AG10803 (cell line): Measurements from ENCODE around the gene PDZD2.
A peak's percentile ranks its signal among the peaks of the same experiment; 100 is the strongest.

Experiments
- DNase-seq: peaks from one replicate; pipeline ENCODE4 v3.0.0; 2010; ENCODE audit warnings: low read depth
- H3K4me3 ChIP-seq: 2 replicates; pipeline ENCODE4 v1.5.1; 2011; ENCODE audit warnings: mild to moderate bottlenecking, low read length, control low read depth
- TF ChIP-seq, protein P1 (sequence below): conservative IDR thresholded peaks from 2 replicates; pipeline ENCODE4 v1.5.1; 2011; ENCODE audit warnings: mild to moderate bottlenecking, low read length, control low read depth, inconsistent platforms

PDZD2 gene

DNA sequence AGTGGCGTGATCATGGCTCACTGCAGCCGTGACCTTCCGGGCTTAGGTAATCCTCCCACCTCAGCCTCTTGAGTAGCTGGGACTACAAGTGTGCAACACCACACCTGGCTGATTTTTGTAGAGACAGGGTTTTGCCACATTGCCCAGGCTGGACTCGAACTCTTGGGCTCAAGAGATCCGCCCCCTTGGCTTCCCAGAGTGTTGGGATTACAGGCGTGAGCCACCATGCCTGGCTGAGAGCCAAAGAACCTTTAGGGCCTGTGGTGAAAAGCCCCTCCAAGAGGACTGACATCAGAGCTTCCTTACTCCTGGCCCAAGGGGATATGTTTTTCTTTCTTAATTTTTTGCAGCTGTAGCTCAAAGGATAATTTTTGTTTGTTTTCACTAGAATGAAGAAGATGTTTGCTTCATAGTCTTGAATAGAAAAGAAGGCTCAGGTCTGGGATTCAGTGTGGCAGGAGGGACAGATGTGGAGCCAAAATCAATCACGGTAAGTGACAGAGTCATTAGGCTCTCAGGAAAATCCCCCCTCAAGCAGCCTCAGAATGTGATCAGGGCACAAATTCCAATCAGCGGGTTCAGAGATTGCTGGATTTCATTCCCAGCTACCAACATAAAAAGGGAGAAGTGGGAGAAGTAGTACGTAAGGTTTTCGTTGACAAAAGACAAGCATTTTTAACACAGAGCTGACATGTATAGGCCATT is 458.1 kb downstream of the PDZD2 start:
- TF ChIP-seq, protein P1, sequence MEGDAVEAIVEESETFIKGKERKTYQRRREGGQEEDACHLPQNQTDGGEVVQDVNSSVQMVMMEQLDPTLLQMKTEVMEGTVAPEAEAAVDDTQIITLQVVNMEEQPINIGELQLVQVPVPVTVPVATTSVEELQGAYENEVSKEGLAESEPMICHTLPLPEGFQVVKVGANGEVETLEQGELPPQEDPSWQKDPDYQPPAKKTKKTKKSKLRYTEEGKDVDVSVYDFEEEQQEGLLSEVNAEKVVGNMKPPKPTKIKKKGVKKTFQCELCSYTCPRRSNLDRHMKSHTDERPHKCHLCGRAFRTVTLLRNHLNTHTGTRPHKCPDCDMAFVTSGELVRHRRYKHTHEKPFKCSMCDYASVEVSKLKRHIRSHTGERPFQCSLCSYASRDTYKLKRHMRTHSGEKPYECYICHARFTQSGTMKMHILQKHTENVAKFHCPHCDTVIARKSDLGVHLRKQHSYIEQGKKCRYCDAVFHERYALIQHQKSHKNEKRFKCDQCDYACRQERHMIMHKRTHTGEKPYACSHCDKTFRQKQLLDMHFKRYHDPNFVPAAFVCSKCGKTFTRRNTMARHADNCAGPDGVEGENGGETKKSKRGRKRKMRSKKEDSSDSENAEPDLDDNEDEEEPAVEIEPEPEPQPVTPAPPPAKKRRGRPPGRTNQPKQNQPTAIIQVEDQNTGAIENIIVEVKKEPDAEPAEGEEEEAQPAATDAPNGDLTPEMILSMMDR, result no peak
- DNase-seq, result no peak
- no peak overlapping the region for H3K4me3 ChIP-seq

DNA sequence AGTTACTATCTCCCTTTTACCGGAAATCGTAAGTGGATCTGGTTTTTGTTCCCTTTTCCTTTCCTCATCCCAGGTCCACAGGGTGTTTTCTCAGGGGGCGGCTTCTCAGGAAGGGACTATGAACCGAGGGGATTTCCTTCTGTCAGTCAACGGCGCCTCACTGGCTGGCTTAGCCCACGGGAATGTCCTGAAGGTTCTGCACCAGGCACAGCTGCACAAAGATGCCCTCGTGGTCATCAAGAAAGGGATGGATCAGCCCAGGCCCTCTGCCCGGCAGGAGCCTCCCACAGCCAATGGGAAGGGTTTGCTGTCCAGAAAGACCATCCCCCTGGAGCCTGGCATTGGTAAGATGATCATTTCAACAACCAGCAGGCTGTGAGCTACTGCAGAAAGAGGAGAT is 459.4 kb downstream of the PDZD2 start:
- TF ChIP-seq, protein P1, result no peak
- DNase-seq, result no peak
- H3K4me3 ChIP-seq, result no peak overlapping the region

DNA sequence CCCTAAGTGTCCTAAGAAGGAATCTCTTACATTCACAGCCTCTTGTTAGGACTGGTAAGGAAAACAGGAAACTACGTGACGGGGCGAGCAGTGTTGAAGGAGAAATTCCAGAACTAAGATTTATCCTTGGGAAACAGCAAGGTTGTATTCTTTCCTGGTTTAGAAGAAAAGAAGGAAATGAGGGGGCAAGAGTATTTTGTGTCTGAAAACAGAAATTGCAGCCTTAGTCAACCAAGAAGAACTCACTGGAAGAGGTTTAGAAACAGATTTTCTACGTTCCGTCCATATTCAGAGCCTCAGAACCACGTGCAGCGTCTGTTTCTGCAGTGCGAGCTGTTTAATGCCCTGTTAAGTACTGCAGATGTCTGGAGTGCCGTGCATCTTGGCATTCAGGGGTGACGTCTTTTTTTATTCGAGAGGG is 460.0 kb downstream of the PDZD2 start:
- H3K4me3 ChIP-seq, result no peak overlapping the region
- TF ChIP-seq, protein P1, result no peak
- DNase-seq, result no peak

DNA sequence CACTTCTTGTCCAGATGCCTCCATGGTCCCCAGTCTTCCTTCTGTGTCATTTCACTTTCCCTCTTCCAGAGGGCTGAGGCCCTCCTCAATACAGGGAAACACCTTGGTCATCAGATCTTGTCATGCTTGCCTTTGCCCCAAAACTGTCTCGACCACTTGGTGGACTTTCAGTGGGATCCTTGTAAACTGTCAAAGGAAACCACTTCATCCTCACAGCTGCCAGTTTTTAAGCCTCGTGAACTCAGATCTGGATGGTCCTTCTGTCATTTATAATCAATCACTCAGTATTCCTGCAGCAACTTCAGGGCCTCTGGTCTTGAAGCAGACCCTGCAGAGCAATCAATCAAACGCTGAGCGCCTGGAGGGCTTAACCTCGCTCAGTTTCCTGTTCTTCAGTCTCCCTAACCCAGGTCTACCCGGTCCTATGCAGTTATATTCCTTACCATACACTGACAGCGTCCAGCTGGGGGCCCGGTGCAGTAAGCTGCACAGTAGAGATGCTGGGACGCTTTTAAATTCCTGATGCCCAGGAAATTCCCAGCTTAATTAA is 460.6 kb downstream of the PDZD2 start:
- no peak overlapping the region for H3K4me3 ChIP-seq
- DNase-seq, result no peak
- TF ChIP-seq, protein P1, result no peak

DNA sequence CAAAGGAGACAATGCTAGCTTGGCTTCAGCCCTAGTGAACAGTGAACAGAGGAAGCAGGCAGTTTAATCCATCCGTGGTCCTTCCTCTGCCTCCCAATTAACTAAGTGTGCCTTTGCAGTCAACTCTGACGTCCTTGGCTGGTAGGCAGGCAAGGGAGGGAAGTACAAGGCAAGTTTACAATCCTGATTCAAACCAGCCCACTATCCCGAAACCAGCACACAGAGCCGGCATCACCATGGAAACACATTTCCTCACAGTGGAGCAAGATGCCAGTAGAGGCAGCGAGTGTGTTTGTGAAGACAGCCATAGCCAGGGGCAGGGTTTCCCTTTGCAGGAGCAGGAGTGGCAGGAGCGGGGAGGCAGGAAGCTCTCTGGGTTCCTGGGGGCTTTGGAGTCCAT is 461.3 kb downstream of the PDZD2 start:
- no peak overlapping the region for H3K4me3 ChIP-seq
- peak; percentile 48 for DNase-seq
- TF ChIP-seq, protein P1, result no peak

DNA sequence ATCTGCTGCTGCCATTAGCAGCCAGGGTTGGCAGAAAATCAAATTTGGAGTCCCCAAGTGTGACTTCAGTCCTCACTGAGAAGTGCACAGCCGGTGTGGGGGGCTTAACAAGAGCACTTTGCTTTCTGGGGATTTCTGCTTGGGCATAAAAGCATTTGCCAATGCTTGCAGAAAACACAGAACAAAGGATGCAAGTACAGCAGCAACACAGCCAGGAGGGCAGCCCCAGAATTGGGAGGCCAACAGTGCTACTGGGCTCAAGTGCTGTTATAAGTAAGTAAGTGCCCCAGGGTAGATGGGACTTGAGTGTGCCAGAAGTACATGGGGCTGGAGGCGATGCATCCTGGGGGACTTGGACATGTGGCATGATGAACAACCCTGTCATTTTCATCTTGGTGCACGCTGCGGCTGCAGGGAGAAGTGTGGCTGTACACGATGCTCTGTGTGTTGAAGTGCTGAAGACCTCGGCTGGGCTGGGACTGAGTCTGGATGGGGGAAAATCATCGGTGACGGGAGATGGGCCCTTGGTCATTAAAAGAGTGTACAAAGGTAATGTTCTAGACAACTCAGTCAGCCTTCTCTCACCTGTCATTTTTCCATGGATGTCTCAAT is 461.9 kb downstream of the PDZD2 start:
- TF ChIP-seq, protein P1, result no peak
- no peak overlapping the region for H3K4me3 ChIP-seq
- no peak for DNase-seq
